ENCODE results near the gene CUX1. TPM values are rescaled to one million over a fixed set of nuclear protein-coding genes. Genes with fewer than 3 reads are reported as not detected.

The CUX1 gene
- total and polyA plus RNA-seq, 10 of the 15 experiments (the other 5 are each of a cell fraction or from before 2014, with no cell fraction given) = 6.1 to 48.6 (median 25.9) TPM

GRCh38 chr7:102075126-102075525 is 257.7 kb downstream of the CUX1 start:
- FAIRE-seq (no peak), ATAC-seq (no peak), DNase-seq (ENCODE audit: low read depth, low spot score) (no peak)
- Histone ChIP-seq H3K27ac (ENCODE audit: control insufficient read depth, insufficient read depth) (no peak overlapping the region), H4K20me1 (ENCODE audit: control insufficient read depth, insufficient read depth) (no peaks in the 10 kb centered on the region), H3K36me3 (ENCODE audit: control insufficient read depth in 2 of 2, insufficient read depth in 2 of 2, low read length in 1 of 2) (peaks cover 12 to 14% of the 10 kb centered on the region in 2 experiments), H3K4me3 (no peak overlapping the region), H3K9me3 (replicated peaks; ENCODE audit: control insufficient read depth, insufficient read depth, low read length) (peaks cover 12% of the 10 kb centered on the region), H3K79me2 (ENCODE audit: control insufficient read depth, insufficient read depth, low read length) (no peaks in the 10 kb centered on the region), H3K4me1 (ENCODE audit: control insufficient read depth, insufficient read depth, low read length) (peaks cover 4% of the 10 kb centered on the region), H3K27me3 (replicated peaks in 1 of 2; ENCODE audit: control insufficient read depth in 2 of 2, insufficient read depth in 2 of 2, low read length in 1 of 2) (no peaks in the 10 kb centered on the region), H3K4me2 (ENCODE audit: control insufficient read depth, insufficient read depth) (no peak overlapping the region), H3K9ac (ENCODE audit: control insufficient read depth, insufficient read depth, low read length) (no peak overlapping the region), H2AFZ (ENCODE audit: control insufficient read depth, low read depth, low read length) (no peak overlapping the region)
- intact Hi-C loops (cut with micrococcal nuclease; ENCODE audit: unreplicated experiment) = no loop called here
- ChIA-PET CTCF (no interaction called here), SMC1A (ENCODE audit: uncharacterized antibody, unreplicated experiment) (no interaction called here), RAD21 (ENCODE audit: unreplicated experiment) (no interaction called here), POLR2A (no interaction called here)
- TF ChIP-seq PAX8 (IDR thresholded peaks at IDR 0.05) (no peak), SKIL (IDR thresholded peaks at IDR 0.05; ENCODE audit: low read depth, poor library complexity, severe bottlenecking) (no peak), MYC (IDR thresholded peaks at IDR 0.05; ENCODE audit: insufficient read depth, insufficient read length, insufficient replicate concordance, low read length, severe bottlenecking) (no peak), ETV6 (conservative IDR thresholded peaks at IDR 0.05 in 1 of 2, IDR thresholded peaks at IDR 0.05 in 1 of 2; ENCODE audit: borderline replicate concordance in 1 of 2, low read depth in 1 of 2) (no peak), HDGF (IDR thresholded peaks at IDR 0.05) (no peak), EED (IDR thresholded peaks at IDR 0.05; ENCODE audit: low read depth) (no peak), NFXL1 (IDR thresholded peaks at IDR 0.05; ENCODE audit: borderline replicate concordance) (no peak), MEF2A (IDR thresholded peaks at IDR 0.05; ENCODE audit: insufficient read depth, low read depth, low read length) (no peak)
- TF ChIP-seq, protein P1, sequence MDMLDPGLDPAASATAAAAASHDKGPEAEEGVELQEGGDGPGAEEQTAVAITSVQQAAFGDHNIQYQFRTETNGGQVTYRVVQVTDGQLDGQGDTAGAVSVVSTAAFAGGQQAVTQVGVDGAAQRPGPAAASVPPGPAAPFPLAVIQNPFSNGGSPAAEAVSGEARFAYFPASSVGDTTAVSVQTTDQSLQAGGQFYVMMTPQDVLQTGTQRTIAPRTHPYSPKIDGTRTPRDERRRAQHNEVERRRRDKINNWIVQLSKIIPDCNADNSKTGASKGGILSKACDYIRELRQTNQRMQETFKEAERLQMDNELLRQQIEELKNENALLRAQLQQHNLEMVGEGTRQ (IDR thresholded peaks at IDR 0.05; ENCODE audit: borderline replicate concordance, low read depth, low read length) = no peak
- 98% methylated on average over 9 of the region's 9 CpGs for WGBS (ENCODE audit: insufficient coverage, insufficient replicate concordance, low lambda C conversion rate, missing lambda C conversion rate)
- in situ Hi-C loops (cut with MboI) = no loop called here
- no TSS peak for BruUV-seq (replicated peaks)
